T-helper 2 cell treated with Interferon-gamma antibody and Interleukin-4, amounts not matched to agents 5 μg/mL and 100 μg/mL, for 36 hours (primary cell): ENCODE results near the gene BBS1.

Source experiments
- DNase-seq: peaks from one replicate; pipeline ENCODE4 v3.0.0; 2021; ENCODE audit warnings: low spot score
- H3K27ac Mint-ChIP-seq: one replicate; pipeline ENCODE4 v1.8.0; 2021; ENCODE audit warnings: mild to moderate bottlenecking, mixed read lengths
- H3K27me3 Mint-ChIP-seq: one replicate; pipeline ENCODE4 v1.8.0; 2021; ENCODE audit warnings: low read depth, mixed read lengths
- H3K36me3 Mint-ChIP-seq: one replicate; pipeline ENCODE4 v1.8.0; 2021; ENCODE audit warnings: low read depth, mixed read lengths
- H3K4me1 Mint-ChIP-seq: one replicate; pipeline ENCODE4 v1.8.0; 2021; ENCODE audit warnings: low read depth, mixed read lengths
- H3K4me3 Mint-ChIP-seq: one replicate; pipeline ENCODE4 v1.8.0; 2022; ENCODE audit warnings: mild to moderate bottlenecking, moderate library complexity, mixed read lengths
- H3K9me3 Mint-ChIP-seq: one replicate; pipeline ENCODE4 v1.8.0; 2021; ENCODE audit warnings: mixed read lengths

Gene BBS1

DNA sequence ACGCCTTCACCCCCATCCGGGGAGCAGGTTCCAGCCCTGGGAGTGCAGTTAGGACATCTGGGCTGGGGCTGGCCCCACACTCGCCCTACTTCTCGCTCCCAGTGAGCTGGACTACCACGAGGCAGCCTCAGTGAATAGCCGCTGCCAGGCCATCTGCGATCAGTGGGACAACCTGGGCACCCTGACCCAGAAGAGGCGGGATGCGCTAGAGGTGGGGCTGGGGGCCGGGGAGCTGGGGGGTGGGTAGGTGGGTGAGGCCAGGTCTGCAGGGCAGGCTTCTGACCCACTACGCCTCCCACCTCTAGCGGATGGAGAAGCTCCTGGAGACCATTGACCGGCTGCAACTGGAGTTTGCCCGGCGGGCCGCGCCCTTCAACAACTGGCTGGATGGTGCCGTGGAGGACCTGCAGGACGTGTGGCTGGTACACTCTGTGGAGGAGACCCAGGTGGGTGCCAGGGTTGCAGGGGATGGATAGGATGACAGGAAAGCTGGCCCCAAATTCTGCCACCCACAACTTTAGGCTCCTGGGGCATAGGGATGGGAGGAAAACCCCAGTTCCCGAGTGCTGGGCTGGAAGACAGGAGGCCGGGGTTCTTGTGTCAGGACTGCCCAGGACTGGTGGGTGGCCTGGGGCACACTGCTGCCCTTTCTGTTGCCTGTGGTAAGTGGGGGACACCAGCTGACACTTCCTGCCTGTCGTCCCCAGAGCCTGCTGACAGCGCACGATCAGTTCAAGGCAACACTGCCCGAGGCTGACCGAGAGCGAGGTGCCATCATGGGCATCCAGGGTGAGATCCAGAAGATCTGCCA is 49.6 kb downstream of the BBS1 start:
- no peak overlapping the region for H3K27ac Mint-ChIP-seq
- H3K4me1 Mint-ChIP-seq, result no peaks in the 10 kb centered on the region
- peaks cover 8% of the 10 kb centered on the region for H3K27me3 Mint-ChIP-seq
- no peak overlapping the region for H3K4me3 Mint-ChIP-seq
- H3K9me3 Mint-ChIP-seq, result no peaks in the 10 kb centered on the region
- no peak for DNase-seq
- no peaks in the 10 kb centered on the region for H3K36me3 Mint-ChIP-seq

DNA sequence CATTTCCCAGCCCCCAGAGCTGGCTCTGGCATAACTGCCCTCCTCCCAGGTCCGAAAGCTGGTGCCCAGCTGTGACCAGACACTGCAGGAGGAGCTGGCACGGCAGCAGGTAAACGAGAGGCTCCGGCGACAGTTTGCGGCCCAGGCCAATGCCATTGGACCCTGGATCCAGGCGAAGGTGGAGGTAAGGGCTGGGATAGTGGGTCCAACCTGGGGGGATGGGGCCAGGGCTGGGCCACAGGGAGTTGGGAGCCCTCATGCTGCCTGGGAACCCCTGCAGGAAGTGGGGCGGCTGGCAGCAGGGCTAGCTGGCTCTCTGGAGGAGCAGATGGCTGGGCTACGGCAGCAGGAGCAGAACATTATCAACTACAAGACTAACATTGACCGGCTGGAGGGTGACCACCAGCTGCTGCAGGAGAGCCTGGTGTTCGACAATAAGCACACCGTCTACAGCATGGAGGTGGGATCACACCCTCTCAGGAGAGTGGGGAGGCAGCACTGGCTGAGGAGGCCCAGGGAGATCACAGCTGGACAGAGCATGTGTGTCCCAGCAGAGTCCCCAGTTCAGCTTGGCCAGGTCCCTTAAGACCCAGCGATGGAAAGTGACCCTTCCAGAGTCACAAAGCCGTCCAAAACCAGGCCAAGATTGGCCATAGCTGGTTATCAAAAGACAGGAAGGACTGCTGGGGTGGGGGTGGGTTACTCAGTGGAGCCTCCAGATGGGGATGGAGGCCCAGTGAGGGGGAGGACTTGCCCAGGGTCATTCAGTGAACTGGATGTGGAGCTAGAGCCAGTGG is 50.9 kb downstream of the BBS1 start:
- no peak for DNase-seq
- Mint-ChIP-seq H3K4me3 (no peak overlapping the region), H3K27ac (no peak overlapping the region), H3K36me3 (no peaks in the 10 kb centered on the region), H3K4me1 (no peaks in the 10 kb centered on the region), H3K27me3 (peaks cover 13% of the 10 kb centered on the region), H3K9me3 (no peaks in the 10 kb centered on the region)

DNA sequence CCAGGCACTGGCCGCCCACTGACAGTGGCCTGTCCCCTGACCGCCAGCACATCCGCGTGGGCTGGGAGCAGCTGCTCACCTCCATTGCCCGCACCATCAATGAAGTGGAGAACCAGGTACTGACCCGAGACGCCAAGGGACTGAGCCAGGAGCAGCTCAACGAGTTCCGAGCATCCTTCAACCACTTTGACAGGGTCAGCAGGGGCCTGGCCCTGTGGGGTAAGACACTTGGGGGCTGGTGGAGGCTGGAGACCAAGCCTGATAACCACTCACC is 51.5 kb downstream of the BBS1 start:
- Mint-ChIP-seq H3K27ac (no peak overlapping the region), H3K36me3 (no peaks in the 10 kb centered on the region), H3K4me3 (no peak overlapping the region), H3K4me1 (no peaks in the 10 kb centered on the region), H3K9me3 (no peaks in the 10 kb centered on the region), H3K27me3 (peaks cover 15% of the 10 kb centered on the region)
- no peak for DNase-seq

DNA sequence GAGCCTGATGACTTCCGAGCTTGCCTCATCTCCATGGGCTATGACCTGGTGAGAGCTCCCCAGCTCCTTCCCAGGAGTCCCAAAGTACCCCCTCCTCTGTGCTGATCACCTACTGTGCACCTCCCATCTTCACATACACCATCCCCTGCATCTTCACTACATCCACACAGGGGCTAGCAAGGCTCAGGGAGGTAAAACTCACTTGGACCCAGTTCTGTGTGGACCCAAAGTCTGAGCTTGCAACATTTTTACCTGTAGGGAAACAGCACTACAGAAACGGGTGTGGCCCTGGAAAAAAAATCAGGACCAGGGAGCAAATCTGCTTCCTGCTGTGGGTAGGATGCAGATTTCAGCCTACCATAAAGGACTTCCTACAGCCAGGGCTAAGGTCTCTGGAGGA is 51.8 kb downstream of the BBS1 start:
- no peaks in the 10 kb centered on the region for H3K9me3 Mint-ChIP-seq
- DNase-seq, result no peak
- peaks cover 17% of the 10 kb centered on the region for H3K27me3 Mint-ChIP-seq
- H3K36me3 Mint-ChIP-seq, result no peaks in the 10 kb centered on the region
- no peak overlapping the region for H3K27ac Mint-ChIP-seq
- no peak overlapping the region for H3K4me3 Mint-ChIP-seq
- H3K4me1 Mint-ChIP-seq, result no peaks in the 10 kb centered on the region

DNA sequence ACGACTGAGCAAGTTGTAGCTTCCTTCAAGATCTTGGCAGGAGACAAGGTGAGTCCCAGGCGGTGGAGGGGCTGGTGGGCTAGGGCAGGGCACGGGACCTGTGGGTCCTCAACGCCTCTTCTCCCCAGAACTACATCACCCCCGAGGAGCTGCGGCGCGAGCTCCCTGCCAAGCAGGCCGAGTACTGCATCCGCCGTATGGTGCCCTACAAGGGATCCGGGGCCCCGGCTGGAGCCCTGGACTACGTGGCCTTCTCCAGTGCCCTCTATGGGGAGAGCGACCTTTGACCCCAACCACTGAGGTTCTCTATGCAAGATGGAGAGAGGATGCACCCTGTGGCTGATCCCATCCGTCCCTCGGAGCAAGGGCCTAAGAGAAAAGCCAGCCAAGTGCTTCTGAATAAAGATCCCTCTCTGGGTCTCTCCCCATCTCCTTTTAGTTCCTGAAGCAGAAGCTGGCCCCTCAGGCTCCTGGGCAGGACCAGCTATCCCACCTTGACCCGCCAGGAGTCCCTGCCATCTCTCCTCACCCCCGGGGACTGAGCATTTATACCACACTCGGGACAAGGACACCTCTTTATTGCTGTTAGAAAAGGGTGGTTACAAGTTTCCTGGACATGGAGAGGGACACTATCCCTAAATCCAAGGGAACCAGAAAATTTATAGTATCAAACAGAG is 52.6 kb downstream of the BBS1 start:
- H3K27ac Mint-ChIP-seq, result no peak overlapping the region
- no peak for DNase-seq
- H3K27me3 Mint-ChIP-seq, result peaks cover 23% of the 10 kb centered on the region
- H3K36me3 Mint-ChIP-seq, result no peaks in the 10 kb centered on the region
- H3K4me1 Mint-ChIP-seq, result no peaks in the 10 kb centered on the region
- H3K4me3 Mint-ChIP-seq, result no peak overlapping the region
- no peaks in the 10 kb centered on the region for H3K9me3 Mint-ChIP-seq

DNA sequence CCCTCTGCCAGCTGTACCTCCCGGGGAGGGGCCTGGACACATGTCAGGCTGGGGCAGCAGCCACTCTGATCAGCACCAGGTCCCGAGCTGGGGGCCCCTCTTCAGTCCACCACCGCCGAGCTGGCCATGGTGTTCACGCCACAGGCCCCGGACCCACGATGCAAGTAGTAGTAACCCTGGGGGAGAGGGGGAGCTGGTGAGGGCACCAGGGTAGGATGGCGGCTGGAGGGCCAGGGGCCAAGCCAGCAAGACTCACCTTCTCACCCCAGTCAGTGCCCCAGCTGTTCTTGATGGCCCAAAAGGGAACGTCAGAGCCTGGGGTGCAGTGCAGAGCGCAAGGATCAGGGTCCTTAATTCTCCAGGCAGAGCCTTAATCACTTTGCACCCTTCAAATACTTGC is 53.4 kb downstream of the BBS1 start:
- H3K4me1 Mint-ChIP-seq, result peaks cover 2% of the 10 kb centered on the region
- no peak overlapping the region for H3K27ac Mint-ChIP-seq
- H3K4me3 Mint-ChIP-seq, result no peak overlapping the region
- DNase-seq, result no peak
- H3K27me3 Mint-ChIP-seq, result peaks cover 24% of the 10 kb centered on the region
- no peaks in the 10 kb centered on the region for H3K9me3 Mint-ChIP-seq
- H3K36me3 Mint-ChIP-seq, result no peaks in the 10 kb centered on the region

DNA sequence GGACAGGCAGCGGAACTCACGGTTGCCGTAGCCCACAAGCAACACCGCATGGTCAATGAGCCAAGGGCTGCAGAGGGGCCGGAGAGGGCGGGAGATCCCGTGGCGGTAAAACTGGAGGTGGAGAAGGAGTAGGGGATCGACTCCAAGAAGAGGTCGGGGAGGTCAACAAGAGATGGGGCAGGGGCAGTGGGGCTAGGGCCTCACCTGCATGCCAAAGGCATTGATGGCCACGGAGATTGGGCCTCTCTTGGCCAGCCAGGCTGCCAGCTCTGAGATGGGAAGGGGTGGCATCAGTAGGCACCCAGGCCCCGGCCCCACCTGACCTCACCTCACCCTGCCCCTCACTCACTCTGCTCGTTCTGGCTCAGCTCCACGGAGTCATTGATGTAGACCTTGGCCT is 54.1 kb downstream of the BBS1 start:
- Mint-ChIP-seq H3K27ac (no peak overlapping the region), H3K9me3 (no peaks in the 10 kb centered on the region), H3K4me1 (peaks cover 2% of the 10 kb centered on the region), H3K36me3 (no peaks in the 10 kb centered on the region), H3K4me3 (no peak overlapping the region), H3K27me3 (peaks cover 27% of the 10 kb centered on the region)
- no peak for DNase-seq

DNA sequence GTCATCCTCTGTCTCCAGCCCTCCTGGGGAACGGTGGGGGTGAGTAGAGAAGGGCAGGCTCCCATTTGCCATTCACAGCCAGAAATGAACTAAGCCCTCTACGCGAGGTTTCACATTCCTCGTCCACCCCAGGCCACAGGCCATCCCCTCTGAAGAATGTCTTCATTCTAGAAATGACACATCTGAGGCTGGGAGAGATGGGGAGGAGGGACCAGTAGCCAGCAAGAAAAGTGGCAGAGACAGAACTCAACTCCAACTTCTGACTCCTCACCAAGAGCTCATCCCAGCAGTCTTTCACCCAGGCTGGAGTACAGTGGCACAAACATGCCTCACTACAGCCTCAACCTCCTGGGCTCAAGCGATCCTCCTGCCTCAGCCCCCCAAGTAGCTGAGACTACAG is 54.5 kb downstream of the BBS1 start:
- no peaks in the 10 kb centered on the region for H3K36me3 Mint-ChIP-seq
- no peaks in the 10 kb centered on the region for H3K9me3 Mint-ChIP-seq
- H3K4me3 Mint-ChIP-seq, result no peak overlapping the region
- peaks cover 29% of the 10 kb centered on the region for H3K27me3 Mint-ChIP-seq
- DNase-seq, result no peak
- H3K4me1 Mint-ChIP-seq, result peaks cover 2% of the 10 kb centered on the region
- no peak overlapping the region for H3K27ac Mint-ChIP-seq

DNA sequence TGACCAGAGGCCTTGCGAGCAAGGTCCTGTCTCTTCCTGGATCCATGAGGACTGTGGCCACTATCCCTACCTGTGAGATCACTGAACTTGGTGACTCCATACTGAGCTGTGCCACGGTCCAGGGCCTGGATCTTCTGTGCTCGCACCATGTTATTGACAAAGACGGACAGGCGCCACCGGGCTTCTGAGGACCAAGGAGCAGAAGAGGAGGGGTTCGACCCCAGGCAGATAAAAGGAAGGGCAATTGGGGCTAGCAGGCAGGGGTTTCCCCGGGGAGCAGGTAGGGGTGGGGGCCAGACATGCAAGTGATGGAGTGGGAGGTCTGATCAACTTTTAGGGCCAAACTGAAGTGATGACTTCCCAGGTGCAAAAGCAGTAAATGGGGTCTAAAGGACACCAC is 55.8 kb downstream of the BBS1 start:
- Mint-ChIP-seq H3K27ac (no peak overlapping the region), H3K4me1 (peaks cover 2% of the 10 kb centered on the region), H3K27me3 (peaks cover 33% of the 10 kb centered on the region), H3K36me3 (no peaks in the 10 kb centered on the region), H3K9me3 (no peaks in the 10 kb centered on the region), H3K4me3 (no peak overlapping the region)
- DNase-seq, result no peak

DNA sequence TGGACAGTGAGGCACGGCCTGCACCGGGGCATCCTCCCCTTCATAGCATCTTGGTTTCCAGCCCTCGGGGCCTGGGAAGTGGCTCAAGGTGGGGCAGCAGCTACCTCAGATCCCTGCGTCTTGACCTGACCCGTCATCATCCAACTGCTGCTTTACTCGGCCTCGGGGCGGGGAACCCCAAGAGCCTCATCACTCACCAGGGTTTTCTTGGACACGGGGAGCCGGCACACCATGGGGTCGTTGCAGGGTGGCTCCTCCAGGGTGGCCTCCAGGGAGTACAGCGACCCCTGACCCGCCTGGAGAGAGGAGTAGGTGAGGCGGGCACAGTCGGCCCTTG is 57.3 kb downstream of the BBS1 start:
- no peak overlapping the region for H3K27ac Mint-ChIP-seq
- H3K4me1 Mint-ChIP-seq, result peaks cover 2% of the 10 kb centered on the region
- H3K4me3 Mint-ChIP-seq, result peak overlapping the region; percentile 55
- no peaks in the 10 kb centered on the region for H3K9me3 Mint-ChIP-seq
- peaks cover 33% of the 10 kb centered on the region for H3K27me3 Mint-ChIP-seq
- H3K36me3 Mint-ChIP-seq, result no peaks in the 10 kb centered on the region
- no peak for DNase-seq

DNA sequence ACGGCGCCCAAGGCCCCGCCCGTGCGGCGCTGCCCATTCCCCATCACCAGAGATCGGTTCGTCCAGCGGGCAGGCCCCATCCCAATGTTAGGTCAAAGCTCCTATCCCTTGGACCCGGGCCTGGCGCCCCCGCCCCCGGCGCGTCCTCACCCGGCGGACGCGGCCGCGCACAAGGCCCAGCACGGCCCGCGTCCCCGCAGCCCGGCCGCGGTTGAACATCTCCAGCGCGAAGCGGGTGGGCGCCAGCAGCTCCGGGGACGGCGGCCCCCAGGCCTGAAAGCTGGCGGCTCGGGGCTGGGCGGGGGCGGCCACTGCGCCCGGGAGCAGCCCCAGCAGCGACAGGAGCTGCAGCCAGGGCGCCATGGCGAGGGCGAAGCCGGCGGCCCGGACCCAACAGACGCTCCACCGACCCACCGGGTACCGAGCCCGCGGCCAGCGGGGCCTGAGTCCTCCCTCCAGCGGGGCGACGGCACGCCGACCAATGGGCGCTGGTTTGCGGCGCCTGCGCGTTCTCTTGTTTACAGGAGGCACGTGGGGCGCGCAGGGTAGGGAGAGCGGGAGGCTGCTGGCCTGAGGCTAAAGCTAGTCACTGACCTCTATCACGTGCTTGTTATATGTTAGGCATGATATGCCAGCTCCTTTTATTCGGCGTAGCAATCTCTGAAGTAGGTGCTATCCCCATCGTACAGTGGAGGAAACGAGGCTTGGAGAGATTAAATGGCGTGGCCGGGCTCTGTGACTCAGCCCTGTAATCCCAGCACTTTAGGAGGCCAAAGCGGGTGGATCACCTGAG is 57.9 kb downstream of the BBS1 start, which contains the start of gene CTSF:
Gene CTSF (minus strand): TSS at position 483 of the 793 bp plus-strand sequence. CDS start 120 bp downstream, at position 363.
- Mint-ChIP-seq H3K36me3 (no peaks in the 10 kb centered on the region), H3K4me3 (peak within 1 kb of the TSS; percentile 75), H3K4me1 (peaks cover 2% of the 10 kb centered on the region), H3K27me3 (peaks cover 33% of the 10 kb centered on the region), H3K27ac (no peak within 1 kb of the TSS), H3K9me3 (no peaks in the 10 kb centered on the region)
- DNase-seq, result peak; percentile 71

DNA sequence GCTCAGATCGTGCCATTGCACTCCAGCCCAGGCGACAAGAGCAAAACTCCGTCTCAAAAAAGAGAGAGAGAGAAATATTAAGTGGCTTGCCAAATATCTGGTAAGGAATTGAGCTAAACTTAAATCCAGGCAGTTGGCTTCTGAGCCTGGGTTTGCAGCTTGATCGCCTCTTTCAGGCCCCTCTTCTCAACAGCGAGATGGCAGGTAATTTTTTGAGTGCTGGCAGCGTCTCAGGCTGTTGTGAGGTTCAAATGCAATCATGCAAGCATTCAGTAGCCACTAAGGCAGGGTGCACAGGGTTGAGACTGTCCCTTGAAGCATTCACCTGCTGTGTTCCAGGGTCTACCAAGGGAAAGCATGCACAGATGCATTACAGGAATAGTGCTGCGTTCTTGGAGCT is 58.6 kb downstream of the BBS1 start:
- H3K4me1 Mint-ChIP-seq, result peaks cover 2% of the 10 kb centered on the region
- no peaks in the 10 kb centered on the region for H3K9me3 Mint-ChIP-seq
- no peak overlapping the region for H3K4me3 Mint-ChIP-seq
- DNase-seq, result no peak
- peaks cover 36% of the 10 kb centered on the region for H3K27me3 Mint-ChIP-seq
- no peaks in the 10 kb centered on the region for H3K36me3 Mint-ChIP-seq
- H3K27ac Mint-ChIP-seq, result no peak overlapping the region

DNA sequence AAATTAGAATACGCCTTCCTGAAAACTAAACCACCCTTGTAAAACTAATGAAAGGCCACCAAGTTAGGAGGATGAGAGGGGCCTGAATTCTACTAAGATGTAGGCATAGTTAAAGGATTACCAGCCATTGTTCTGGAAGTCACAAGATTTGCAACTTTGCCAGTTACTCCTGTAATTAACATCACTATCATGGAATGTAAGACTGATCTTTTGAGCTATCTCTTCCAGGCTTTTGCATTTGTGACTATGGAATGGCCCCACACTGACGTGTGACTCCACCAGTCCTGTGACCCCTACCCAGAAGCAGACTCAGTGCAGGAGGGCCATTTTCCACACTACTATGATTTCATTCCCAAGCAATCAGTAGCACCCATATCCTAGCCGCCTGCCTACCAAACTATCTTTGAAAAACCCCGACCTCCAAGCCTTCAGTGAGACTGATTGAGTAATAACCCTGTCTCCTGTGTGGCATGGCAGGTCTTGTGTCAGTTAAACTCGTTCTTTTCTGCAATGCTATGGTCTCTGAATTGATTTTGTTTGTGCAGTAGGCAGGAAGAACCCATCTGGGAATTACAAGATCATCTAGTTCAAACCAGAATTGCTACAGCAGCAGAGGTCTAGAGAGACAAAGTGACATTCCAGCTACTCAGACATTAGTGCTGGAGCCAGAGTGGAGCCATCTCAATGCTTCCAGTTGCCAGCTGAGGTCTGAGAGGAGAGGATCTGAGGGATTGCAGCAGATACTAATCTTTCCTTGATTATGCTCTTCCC is 59.8 kb downstream of the BBS1 start:
- Mint-ChIP-seq H3K4me1 (peaks cover 2% of the 10 kb centered on the region), H3K9me3 (no peaks in the 10 kb centered on the region), H3K27ac (no peak overlapping the region), H3K36me3 (no peaks in the 10 kb centered on the region), H3K27me3 (peaks cover 40% of the 10 kb centered on the region), H3K4me3 (no peak overlapping the region)
- no peak for DNase-seq
